Parathyroid adenoma (tissue), 2 donors: ENCODE data around the gene ERMARD.

Source experiments
- H2AFZ ChIP-seq: fragments of 300-600 bp; sonication (generic); one replicate; pipeline ENCODE4 v1.7.0; 2017; ENCODE audit warnings: antibody characterized with exemption, mild to moderate bottlenecking
- H3K27ac ChIP-seq: fragments of 300-600 bp; sonication (generic); one replicate; pipeline ENCODE4 v1.7.0; 2017
- H3K27me3 ChIP-seq: fragments of 300-600 bp; sonication (generic); one replicate; pipeline ENCODE4 v1.7.0; 2017; ENCODE audit warnings: low read length; ENCODE audit not compliant: control insufficient read depth, insufficient read depth
- H3K36me3 ChIP-seq: fragments of 300-600 bp; sonication (generic); one replicate; pipeline ENCODE4 v1.7.0; 2017; ENCODE audit warnings: low read length; ENCODE audit not compliant: control insufficient read depth, insufficient read depth
- H3K4me1 ChIP-seq: fragments of 300-600 bp; sonication (generic); one replicate; pipeline ENCODE4 v1.7.0; 2017; ENCODE audit warnings: control low read depth
- H3K4me2 ChIP-seq: fragments of 300-600 bp; sonication (generic); one replicate; pipeline ENCODE4 v1.7.0; 2017; ENCODE audit warnings: low read length
- H3K4me3 ChIP-seq: fragments of 300-600 bp; sonication (generic); one replicate; pipeline ENCODE4 v1.7.0; 2017; ENCODE audit warnings: low read depth, low read length
- H3K79me2 ChIP-seq: fragments of 300-600 bp; sonication (generic); one replicate; pipeline ENCODE4 v1.7.0; 2017; ENCODE audit warnings: control low read depth
- H3K9ac ChIP-seq: fragments of 300-600 bp; sonication (generic); one replicate; pipeline ENCODE4 v1.7.0; 2017; ENCODE audit warnings: mild to moderate bottlenecking
- H3K9me3 ChIP-seq: fragments of 300-600 bp; sonication (generic); one replicate; pipeline ENCODE4 v1.7.0; 2017; ENCODE audit warnings: low read length; ENCODE audit not compliant: control insufficient read depth
- CTCF ChIP-seq: fragments of 300-600 bp; sonication (generic); IDR thresholded peaks from one replicate; pipeline ENCODE4 v1.7.0; 2017; ENCODE audit warnings: antibody characterized with exemption, mild to moderate bottlenecking
- donor health status: primary hyperparathyroidism.

Gene ERMARD

GRCh38 chr6:169729961-169730360, 21.5 kb upstream of the ERMARD start:
- H3K4me3 ChIP-seq: no peak overlapping the region
- no peaks in the 10 kb centered on the region for H3K79me2 ChIP-seq
- no peaks in the 10 kb centered on the region for H3K9me3 ChIP-seq
- no peaks in the 10 kb centered on the region for H3K27me3 ChIP-seq
- no peak overlapping the region for H3K4me2 ChIP-seq
- TF ChIP-seq CTCF: no peak
- H3K9ac ChIP-seq: no peak overlapping the region
- no peak overlapping the region for H2AFZ ChIP-seq
- H3K36me3 ChIP-seq: no peaks in the 10 kb centered on the region
- peaks cover 5% of the 10 kb centered on the region for H3K4me1 ChIP-seq
- no peak overlapping the region for H3K27ac ChIP-seq

GRCh38 chr6:169738204-169738975, 13.0 kb upstream of the ERMARD start:
- Histone ChIP-seq H2AFZ (peak overlapping the region; percentile 85), H3K9ac (no peak overlapping the region), H3K4me1 (peaks cover 4% of the 10 kb centered on the region), H3K4me2 (no peak overlapping the region), H3K27ac (peak overlapping the region; percentile 73), H3K36me3 (no peaks in the 10 kb centered on the region), H3K79me2 (no peaks in the 10 kb centered on the region), H3K9me3 (no peaks in the 10 kb centered on the region), H3K27me3 (no peaks in the 10 kb centered on the region), H3K4me3 (no peak overlapping the region)
- no peak for TF ChIP-seq CTCF

GRCh38 chr6:169738976-169739529, 12.4 kb upstream of the ERMARD start:
- no peaks in the 10 kb centered on the region for H3K36me3 ChIP-seq
- TF ChIP-seq CTCF: no peak
- no peaks in the 10 kb centered on the region for H3K79me2 ChIP-seq
- no peaks in the 10 kb centered on the region for H3K9me3 ChIP-seq
- H3K9ac ChIP-seq: no peak overlapping the region
- no peak overlapping the region for H3K4me3 ChIP-seq
- no peaks in the 10 kb centered on the region for H3K27me3 ChIP-seq
- no peak overlapping the region for H3K4me2 ChIP-seq
- H3K27ac ChIP-seq: peak overlapping the region; percentile 73
- H2AFZ ChIP-seq: peak overlapping the region; percentile 85
- peaks cover 4% of the 10 kb centered on the region for H3K4me1 ChIP-seq

- Histone ChIP-seq H3K27me3 (no peaks in the 10 kb centered on the region), H3K9ac (no peak overlapping the region)
Measured at GRCh38 chr6:169741344-169741743, 10.1 kb upstream of the ERMARD start.

More at GRCh38 chr6:169741344-169741743, 10.1 kb upstream of the ERMARD start:
- Histone ChIP-seq H3K79me2 (no peaks in the 10 kb centered on the region), H3K36me3 (no peaks in the 10 kb centered on the region), H3K4me1 (peaks cover 4% of the 10 kb centered on the region), H3K4me3 (no peak overlapping the region), H3K27ac (no peak overlapping the region), H2AFZ (no peak overlapping the region), H3K9me3 (no peaks in the 10 kb centered on the region), H3K4me2 (no peak overlapping the region)
- TF ChIP-seq CTCF: no peak
